ENCODE results near the gene DIP2B.
"Not testable (repeated sequence)": the region's sequence is repeated elsewhere in the genome, so short reads cannot be mapped to it uniquely, and the experiment has no call there.

The DIP2B gene

GRCh38 chr12:50504798-50505674, at the start of gene DIP2B:
TSS of gene DIP2B (plus strand) at chr12:50504985. CDS start at chr12:50505141, 156 bp downstream.
- DNase-seq, result peak; percentile 87

- DNase-seq, result no peak
These were observed 46.2 kb upstream of the DIP2B start for GRCh38 chr12:50458606-50459005.

- no peak for DNase-seq
These were observed 37.3 kb upstream of the DIP2B start for GRCh38 chr12:50467439-50467838.

GRCh38 chr12:50477241-50477832, 27.4 kb upstream of the DIP2B start:
- DNase-seq, result no peak

GRCh38 chr12:50482571-50482970, 22.2 kb upstream of the DIP2B start:
- DNase-seq, result no peak

GRCh38 chr12:50483488-50483887, 21.3 kb upstream of the DIP2B start:
- DNase-seq, result no peak

- no peak for DNase-seq
These were observed 16.0 kb upstream of the DIP2B start for GRCh38 chr12:50488801-50489200.

- not testable (repeated sequence) for DNase-seq
These were observed 6.7 kb upstream of the DIP2B start for GRCh38 chr12:50498119-50498518.

GRCh38 chr12:50505675-50506530, 1.1 kb downstream of the DIP2B start:
- no peak for DNase-seq

- DNase-seq, result no peak
These were observed 2.1 kb downstream of the DIP2B start for GRCh38 chr12:50506753-50507473.

GRCh38 chr12:50507474-50507838, 2.7 kb downstream of the DIP2B start:
- DNase-seq, result no peak

GRCh38 chr12:50507930-50508329, 3.1 kb downstream of the DIP2B start:
- no peak for DNase-seq

- DNase-seq, result no peak
These were observed 3.6 kb downstream of the DIP2B start for GRCh38 chr12:50508414-50508813.

GRCh38 chr12:50508970-50509663, 4.3 kb downstream of the DIP2B start:
- no peak for DNase-seq

- no peak for DNase-seq
These were observed 9.9 kb downstream of the DIP2B start for GRCh38 chr12:50514526-50515276.

- DNase-seq, result no peak
These were observed 10.8 kb downstream of the DIP2B start for GRCh38 chr12:50515587-50515986.

GRCh38 chr12:50517421-50518048, 12.8 kb downstream of the DIP2B start:
- DNase-seq, result no peak

- DNase-seq, result no peak
These were observed 13.3 kb downstream of the DIP2B start for GRCh38 chr12:50518090-50518489.

GRCh38 chr12:50519353-50519752, 14.6 kb downstream of the DIP2B start:
- no peak for DNase-seq

- no peak for DNase-seq
These were observed 15.8 kb downstream of the DIP2B start for GRCh38 chr12:50520416-50521207.

Measured in NK-92 treated with Interleukin-12 subunit alpha and Interleukin-12 subunit beta, amount 100 ng/mL, for 24 hours (cell line).